ENCODE data around the gene NAPB.

DNA sequence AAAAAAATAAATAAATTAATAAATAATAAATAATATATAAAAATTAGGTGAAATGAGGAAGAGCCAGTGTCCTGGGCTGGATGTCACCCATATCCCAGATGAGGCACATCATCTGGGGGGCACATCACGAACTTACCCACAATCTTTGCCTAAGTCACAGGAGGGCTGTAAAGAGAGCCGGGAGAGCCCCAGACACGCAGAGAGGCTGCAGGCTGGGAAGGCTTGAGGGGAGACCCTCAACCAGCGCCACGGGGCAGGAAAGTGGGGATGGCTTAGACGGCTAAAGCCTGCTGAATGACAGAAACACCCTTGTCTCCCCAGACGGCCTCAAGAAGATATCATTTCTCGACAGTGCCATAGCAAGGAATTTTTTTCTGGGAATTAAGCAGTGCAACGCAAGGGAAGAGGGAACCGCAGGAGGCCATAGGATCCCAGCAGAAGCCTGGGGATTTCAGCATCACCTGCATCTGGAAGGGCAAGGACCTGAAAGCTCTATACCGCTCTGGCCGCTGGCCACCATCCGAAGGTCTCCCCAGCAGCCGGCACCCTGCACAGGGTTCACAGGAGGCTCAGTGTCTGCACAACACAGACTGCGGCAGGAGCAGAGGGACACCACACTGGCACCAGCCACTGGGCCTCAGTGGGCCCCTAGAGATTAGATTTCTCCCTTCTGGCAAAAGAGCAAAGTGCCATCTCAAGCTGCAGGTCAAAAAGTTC, 93.5 kb downstream of the NAPB start:
- TF ChIP-seq POLR2AphosphoS5 (IDR thresholded peaks at IDR 0.05; ENCODE audit: borderline replicate concordance, low read depth, low read length) (no peak), EZH2 (IDR thresholded peaks at IDR 0.05) (no peak)

All from SK-N-MC (cell line).